GM12892 (cell line): ENCODE results near the gene RAB11A.

Source experiments
- POLR2A ChIP-seq: IDR thresholded peaks from 2 replicates; pipeline ENCODE4 v1.6.1; 2011; ENCODE audit warnings: low read depth, low read length, control low read depth
- POLR2AphosphoS5 ChIP-seq: IDR thresholded peaks from 2 replicates; pipeline ENCODE4 v1.6.1; 2011; ENCODE audit warnings: low read depth, low read length, control low read depth

GRCh38 chr15:65834603-65835282 lies 34.5 kb upstream of the RAB11A start:
- TF ChIP-seq POLR2AphosphoS5 (no peak), POLR2A (no peak)
